ENCODE measurements around the gene PRKN. TPM values are rescaled to one million over a fixed set of nuclear protein-coding genes. Genes with fewer than 3 reads are reported as not detected.

Gene PRKN
- total RNA-seq, 1 donor from 2014 or later: 2.8 TPM

GRCh38 chr6:162369091-162369490 is 358.5 kb downstream of the PRKN start:
- H3K27me3 ChIP-seq: no peaks in the 10 kb centered on the region
- H4K20me1 ChIP-seq (ENCODE audit: low read depth): no peaks in the 10 kb centered on the region
- H3K36me3 ChIP-seq: no peaks in the 10 kb centered on the region
- peaks cover 11% of the 10 kb centered on the region for H3K4me1 ChIP-seq
- no peak for TF ChIP-seq EZH2phosphoT487 (IDR thresholded peaks at IDR 0.05)
- TF ChIP-seq CTCF (IDR thresholded peaks at IDR 0.05): no peak
- no peak overlapping the region for H3K4me2 ChIP-seq
- DNase-seq (ENCODE audit: low spot score): no peak
- peaks cover 2% of the 10 kb centered on the region for H3K9me3 Mint-ChIP-seq
- H3K4me3 ChIP-seq: no peak overlapping the region
- no peak overlapping the region for H2AFZ ChIP-seq (replicated peaks)
- H3K4me3 Mint-ChIP-seq: no peak overlapping the region
- no peak overlapping the region for H3K27ac ChIP-seq
- H3K79me2 ChIP-seq (ENCODE audit: low read depth): no peaks in the 10 kb centered on the region
- H3K36me3 Mint-ChIP-seq: no peaks in the 10 kb centered on the region
- peaks cover 3% of the 10 kb centered on the region for H3K27me3 Mint-ChIP-seq (ENCODE audit: insufficient read depth, low read depth)
- H3F3A ChIP-seq (ENCODE audit: low read depth): no peaks in the 10 kb centered on the region
- no peaks in the 10 kb centered on the region for H3K9me3 ChIP-seq (ENCODE audit: low read depth)
- no peak overlapping the region for H3K9ac ChIP-seq
- H3K27ac Mint-ChIP-seq: no peak overlapping the region
- peaks cover 5% of the 10 kb centered on the region for H3K4me1 Mint-ChIP-seq

- H3K27ac Mint-ChIP-seq: peak overlapping the region; percentile 38
- H3K27me3 Mint-ChIP-seq (ENCODE audit: insufficient read depth, low read depth): peaks cover 3% of the 10 kb centered on the region
- H3K4me3 Mint-ChIP-seq: no peak overlapping the region
Observed at GRCh38 chr6:162364488-162364887, 363.1 kb downstream of the PRKN start.

GRCh38 chr6:162363757-162364156 is 363.8 kb downstream of the PRKN start:
- no peak overlapping the region for H3K4me3 Mint-ChIP-seq
- H3K4me2 ChIP-seq: no peak overlapping the region
- no peaks in the 10 kb centered on the region for H3K36me3 Mint-ChIP-seq
- H3K27me3 ChIP-seq: no peaks in the 10 kb centered on the region
- H3K79me2 ChIP-seq (ENCODE audit: low read depth): no peaks in the 10 kb centered on the region
- no peak overlapping the region for H3K4me3 ChIP-seq
- H4K20me1 ChIP-seq (ENCODE audit: low read depth): no peaks in the 10 kb centered on the region
- peaks cover 3% of the 10 kb centered on the region for H3K27me3 Mint-ChIP-seq (ENCODE audit: insufficient read depth, low read depth)
- no peak for TF ChIP-seq EZH2phosphoT487 (IDR thresholded peaks at IDR 0.05)
- H3K4me1 ChIP-seq: peaks cover 13% of the 10 kb centered on the region
- no peaks in the 10 kb centered on the region for H3K9me3 ChIP-seq (ENCODE audit: low read depth)
- H3K27ac ChIP-seq: no peak overlapping the region
- no peaks in the 10 kb centered on the region for H3K36me3 ChIP-seq
- H3K4me1 Mint-ChIP-seq: peaks cover 17% of the 10 kb centered on the region
- H3K27ac Mint-ChIP-seq: no peak overlapping the region
- H3K9ac ChIP-seq: no peak overlapping the region
- H3F3A ChIP-seq (ENCODE audit: low read depth): peaks cover 8% of the 10 kb centered on the region
- DNase-seq (ENCODE audit: low spot score): peak; percentile 41
- H2AFZ ChIP-seq (replicated peaks): no peak overlapping the region
- no peaks in the 10 kb centered on the region for H3K9me3 Mint-ChIP-seq

More at GRCh38 chr6:162364488-162364887, 363.1 kb downstream of the PRKN start:
- Mint-ChIP-seq H3K36me3 (no peaks in the 10 kb centered on the region), H3K9me3 (no peaks in the 10 kb centered on the region), H3K4me1 (peaks cover 17% of the 10 kb centered on the region)
- no peak for TF ChIP-seq CTCF (IDR thresholded peaks at IDR 0.05)
- no peak for TF ChIP-seq EZH2phosphoT487 (IDR thresholded peaks at IDR 0.05)
- no peak for TF ChIP-seq EZH2 (IDR thresholded peaks at IDR 0.05)
- Histone ChIP-seq H3K79me2 (ENCODE audit: low read depth) (no peaks in the 10 kb centered on the region), H3K4me1 (peaks cover 13% of the 10 kb centered on the region), H3K9ac (no peak overlapping the region), H3K36me3 (no peaks in the 10 kb centered on the region), H3K4me2 (no peak overlapping the region), H3K4me3 (no peak overlapping the region), H3K9me3 (ENCODE audit: low read depth) (no peaks in the 10 kb centered on the region), H3F3A (ENCODE audit: low read depth) (peaks cover 8% of the 10 kb centered on the region), H3K27me3 (no peaks in the 10 kb centered on the region), H2AFZ (replicated peaks) (peak overlapping the region; percentile 19), H3K27ac (no peak overlapping the region), H4K20me1 (ENCODE audit: low read depth) (no peaks in the 10 kb centered on the region)
- no peak for DNase-seq (ENCODE audit: low spot score)

- H3K4me3 ChIP-seq: no peak overlapping the region
Observed at GRCh38 chr6:162360901-162361567, 366.5 kb downstream of the PRKN start.

More at GRCh38 chr6:162360901-162361567, 366.5 kb downstream of the PRKN start:
- H3K4me2 ChIP-seq: no peak overlapping the region
- no peak overlapping the region for H3K27ac ChIP-seq
- no peaks in the 10 kb centered on the region for H3K9me3 Mint-ChIP-seq
- H3K27ac Mint-ChIP-seq: no peak overlapping the region
- no peaks in the 10 kb centered on the region for H3K36me3 Mint-ChIP-seq
- TF ChIP-seq EZH2phosphoT487 (IDR thresholded peaks at IDR 0.05): no peak
- TF ChIP-seq CTCF (IDR thresholded peaks at IDR 0.05): no peak
- no peak for TF ChIP-seq EZH2 (IDR thresholded peaks at IDR 0.05)
- no peak overlapping the region for H3K4me3 Mint-ChIP-seq
- H4K20me1 ChIP-seq (ENCODE audit: low read depth): no peaks in the 10 kb centered on the region
- no peaks in the 10 kb centered on the region for H3K27me3 ChIP-seq
- peaks cover 2% of the 10 kb centered on the region for H3K27me3 Mint-ChIP-seq (ENCODE audit: insufficient read depth, low read depth)
- H2AFZ ChIP-seq (replicated peaks): no peak overlapping the region
- no peak for DNase-seq (ENCODE audit: low spot score)
- peaks cover 17% of the 10 kb centered on the region for H3K4me1 Mint-ChIP-seq
- H3F3A ChIP-seq (ENCODE audit: low read depth): peaks cover 8% of the 10 kb centered on the region
- no peaks in the 10 kb centered on the region for H3K36me3 ChIP-seq
- no peaks in the 10 kb centered on the region for H3K9me3 ChIP-seq (ENCODE audit: low read depth)
- no peaks in the 10 kb centered on the region for H3K79me2 ChIP-seq (ENCODE audit: low read depth)
- H3K9ac ChIP-seq: no peak overlapping the region
- H3K4me1 ChIP-seq: peaks cover 13% of the 10 kb centered on the region

All from neural progenitor cell (in vitro differentiated cells).